ENCODE results near the gene KIF16B.

DNA sequence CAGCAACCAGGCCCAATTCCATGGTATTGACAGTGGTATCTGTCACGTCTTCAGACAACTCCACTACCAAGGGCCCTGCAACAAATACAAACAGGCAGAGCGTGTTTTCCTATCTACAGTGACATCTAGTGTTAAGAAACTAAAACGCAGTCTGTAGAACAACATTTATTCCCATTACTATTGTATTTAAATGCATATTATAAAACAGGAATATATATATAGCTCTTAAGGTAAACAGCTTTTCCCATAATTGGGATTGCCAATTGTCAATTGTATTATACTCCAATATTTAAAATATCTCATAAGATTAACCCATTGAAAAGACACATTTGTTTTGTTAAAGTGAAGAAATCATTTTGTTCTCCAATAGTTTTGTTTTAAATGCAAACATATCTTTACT, 97.2 kb downstream of the KIF16B start:
- TF ChIP-seq, protein P1, sequence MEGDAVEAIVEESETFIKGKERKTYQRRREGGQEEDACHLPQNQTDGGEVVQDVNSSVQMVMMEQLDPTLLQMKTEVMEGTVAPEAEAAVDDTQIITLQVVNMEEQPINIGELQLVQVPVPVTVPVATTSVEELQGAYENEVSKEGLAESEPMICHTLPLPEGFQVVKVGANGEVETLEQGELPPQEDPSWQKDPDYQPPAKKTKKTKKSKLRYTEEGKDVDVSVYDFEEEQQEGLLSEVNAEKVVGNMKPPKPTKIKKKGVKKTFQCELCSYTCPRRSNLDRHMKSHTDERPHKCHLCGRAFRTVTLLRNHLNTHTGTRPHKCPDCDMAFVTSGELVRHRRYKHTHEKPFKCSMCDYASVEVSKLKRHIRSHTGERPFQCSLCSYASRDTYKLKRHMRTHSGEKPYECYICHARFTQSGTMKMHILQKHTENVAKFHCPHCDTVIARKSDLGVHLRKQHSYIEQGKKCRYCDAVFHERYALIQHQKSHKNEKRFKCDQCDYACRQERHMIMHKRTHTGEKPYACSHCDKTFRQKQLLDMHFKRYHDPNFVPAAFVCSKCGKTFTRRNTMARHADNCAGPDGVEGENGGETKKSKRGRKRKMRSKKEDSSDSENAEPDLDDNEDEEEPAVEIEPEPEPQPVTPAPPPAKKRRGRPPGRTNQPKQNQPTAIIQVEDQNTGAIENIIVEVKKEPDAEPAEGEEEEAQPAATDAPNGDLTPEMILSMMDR (IDR thresholded peaks at IDR 0.05; ENCODE audit: poor library complexity) = peak; percentile 73
- no peak for TF ChIP-seq EZH2 (IDR thresholded peaks at IDR 0.05; ENCODE audit: borderline replicate concordance)
- TF ChIP-seq EZH2phosphoT487 (IDR thresholded peaks at IDR 0.05; ENCODE audit: low read depth, severe bottlenecking, unreplicated experiment) = no peak

All from hepatocyte (in vitro differentiated cells).